Measurements from ENCODE around the gene WNT5B.
A peak's percentile ranks its signal among the peaks of the same experiment; 100 is the strongest.

WNT5B gene

DNA sequence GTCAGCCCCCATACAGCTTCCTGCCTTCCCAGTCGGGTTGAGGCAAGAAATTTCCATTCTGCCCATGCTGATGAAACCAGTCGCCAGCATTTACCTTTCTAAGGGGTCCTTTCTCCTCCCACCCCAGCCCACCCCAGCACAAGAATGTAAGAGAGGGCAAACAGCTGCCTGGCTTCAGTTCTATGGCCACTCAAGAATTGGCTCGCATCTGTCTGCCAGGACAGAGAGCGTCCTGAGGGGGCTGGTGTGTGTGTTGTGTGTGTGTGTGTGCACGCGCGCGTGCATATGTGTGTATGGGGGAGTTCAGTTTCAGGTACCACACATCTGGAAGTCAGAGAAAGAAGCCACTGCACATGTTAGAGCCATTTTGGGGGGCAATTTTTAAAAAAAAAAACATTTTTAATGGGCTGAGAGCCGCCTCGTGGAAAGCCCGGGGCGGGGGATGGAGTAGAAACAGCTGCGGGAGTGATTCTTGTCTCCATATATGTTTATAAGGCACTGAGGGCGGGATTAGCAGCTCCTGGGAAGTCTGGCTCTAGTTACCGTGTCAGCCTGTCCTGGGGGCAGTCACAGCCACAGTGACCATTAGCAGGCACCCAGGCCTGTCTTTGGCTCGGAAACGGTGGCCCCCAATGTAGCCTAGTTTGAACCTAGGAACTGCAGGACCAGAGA lies at the start of gene WNT5B:
Gene WNT5B (plus strand): TSS at position 566 of the 672 bp plus-strand sequence. CDS start 2,124 bp downstream, outside the sequence.
- ATAC-seq: no peak

DNA sequence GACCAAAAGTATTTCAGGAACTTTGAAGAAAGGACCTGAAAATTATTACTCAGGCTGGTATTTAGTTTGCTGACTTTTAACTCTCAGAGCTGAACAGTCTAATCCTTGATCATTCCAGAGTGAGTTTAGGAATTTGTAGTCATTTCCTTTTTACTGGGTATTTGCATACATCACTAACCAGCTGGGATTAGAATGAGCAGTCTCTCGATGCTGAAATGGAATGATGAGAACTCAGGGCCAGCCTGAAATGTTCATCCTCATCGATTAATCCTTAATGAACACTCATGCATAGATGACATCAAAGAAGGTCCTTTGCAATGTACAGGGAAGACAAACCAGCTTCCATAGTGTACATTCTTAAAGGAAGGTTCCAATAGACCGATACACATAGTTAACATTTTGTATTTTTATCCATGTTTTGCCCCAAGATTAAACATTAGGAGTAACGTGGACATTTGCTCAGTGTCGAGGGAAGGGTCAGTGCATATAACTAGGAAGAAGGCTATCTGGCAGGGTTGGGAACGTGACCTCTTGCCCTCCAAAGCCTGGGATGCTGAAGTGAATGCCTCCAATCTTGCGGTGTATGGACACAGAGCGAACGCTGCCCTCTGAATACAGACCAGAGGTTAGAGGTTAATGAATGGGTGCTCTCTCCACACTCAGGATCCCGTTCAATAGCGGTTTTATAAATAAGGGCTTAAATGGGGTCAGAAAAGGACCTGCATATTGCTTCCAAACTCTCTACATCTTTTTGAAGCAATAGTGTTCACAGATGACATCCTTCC lies 49.2 kb upstream of the WNT5B start:
- no peak for ATAC-seq

DNA sequence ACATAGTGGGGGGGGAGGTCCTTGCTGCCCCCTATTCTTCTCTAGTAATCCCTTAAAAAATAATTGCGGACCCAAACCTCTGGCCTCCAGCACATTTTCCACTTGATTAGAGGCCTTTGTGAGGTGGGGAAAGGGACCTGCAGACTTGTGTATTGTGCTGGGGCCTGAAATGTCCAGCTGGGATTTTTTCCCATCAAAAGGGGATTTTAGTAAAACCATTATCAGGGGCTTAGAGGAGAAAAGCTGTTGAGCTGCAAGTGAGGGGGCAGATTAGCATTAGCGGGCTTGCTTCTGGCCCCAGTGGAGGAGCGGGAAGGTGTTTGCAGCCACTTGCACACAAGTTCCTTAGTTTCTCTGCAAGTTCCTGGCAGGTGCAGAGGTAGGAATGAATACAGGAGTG lies 48.5 kb upstream of the WNT5B start:
- ATAC-seq: no peak

DNA sequence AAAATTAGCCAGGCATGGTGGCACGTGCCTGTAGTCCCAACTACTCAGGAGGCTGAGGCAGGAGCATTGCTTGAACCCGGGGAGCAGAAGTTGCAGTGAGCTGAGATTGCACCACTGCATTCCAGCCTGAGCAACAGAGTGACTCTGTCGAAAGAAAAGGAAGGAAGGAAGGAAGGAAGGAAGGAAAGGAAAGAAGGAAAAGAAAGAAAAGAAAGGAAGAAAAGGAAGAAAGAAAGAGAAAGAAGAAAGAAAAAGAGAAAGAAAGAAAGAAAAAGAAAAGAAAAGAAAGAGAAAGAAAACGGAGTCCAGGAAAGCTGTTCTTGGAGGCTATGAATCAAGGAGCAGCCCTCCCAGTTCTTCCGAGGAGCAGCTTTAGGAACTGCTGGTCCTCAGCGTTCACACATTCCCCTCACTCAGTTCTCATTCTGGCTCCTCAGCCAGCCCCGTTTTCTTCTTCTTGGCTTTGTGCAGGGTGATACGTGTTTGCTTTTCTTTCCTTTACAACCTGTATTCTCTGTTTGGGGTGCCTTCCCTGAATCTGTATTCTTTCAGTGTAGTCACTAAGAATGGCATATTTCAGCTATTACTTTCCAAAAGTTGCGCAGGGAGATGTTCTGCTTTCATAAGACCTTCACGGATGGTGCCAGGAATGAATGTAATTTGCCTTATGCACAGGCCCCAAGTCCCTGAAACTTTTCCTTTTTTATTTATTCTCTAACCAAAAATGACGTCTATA lies 46.9 kb upstream of the WNT5B start:
- ATAC-seq: no peak

DNA sequence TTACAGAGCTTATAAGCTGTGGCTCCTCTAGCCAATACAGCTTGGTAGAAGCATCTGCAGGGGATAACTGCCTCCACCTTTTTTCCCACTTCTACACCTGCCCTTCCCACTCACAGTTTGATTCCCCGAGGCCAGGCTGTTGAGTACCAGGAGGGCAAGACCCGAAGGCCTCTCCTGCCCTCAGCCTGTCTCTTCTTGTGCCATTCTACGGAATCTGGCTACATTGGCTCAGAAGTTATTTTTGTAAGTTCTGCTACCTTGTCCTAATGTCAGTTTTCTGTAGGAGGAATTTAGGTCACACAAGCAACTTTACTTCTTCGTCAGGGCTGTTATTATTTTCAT lies 46.4 kb upstream of the WNT5B start:
- no peak for ATAC-seq

DNA sequence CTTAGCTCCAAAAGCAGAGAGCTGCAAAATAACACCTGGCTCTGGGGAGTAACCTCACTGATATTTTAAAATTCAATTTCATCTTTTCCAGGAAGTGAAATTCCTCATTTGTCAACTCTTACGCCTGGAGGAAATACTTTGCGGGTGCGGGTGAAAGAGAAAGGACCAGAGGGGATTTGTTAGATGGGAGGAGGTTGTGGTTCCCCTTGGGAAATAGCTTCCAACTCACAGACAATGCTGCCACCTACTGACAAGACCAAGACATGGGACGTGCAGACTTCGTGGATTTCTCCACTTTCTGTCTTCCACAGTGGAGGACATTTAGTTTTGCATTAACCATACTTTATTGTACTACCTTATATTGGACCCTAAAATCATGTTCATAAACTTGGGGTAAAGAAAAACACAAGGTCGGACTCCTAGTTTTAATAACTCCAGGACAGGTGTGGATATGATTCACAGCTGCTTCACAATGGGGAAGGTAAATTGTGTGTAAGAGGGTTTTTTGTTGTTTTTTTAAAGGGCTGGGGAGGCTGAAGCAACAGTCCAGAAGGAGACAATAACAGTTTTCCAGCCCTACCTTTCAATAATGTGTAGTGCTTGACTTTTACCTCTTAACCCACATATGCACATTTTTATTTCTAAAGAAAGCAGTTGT lies 45.5 kb upstream of the WNT5B start:
- peak; percentile 55 to 77 for ATAC-seq

DNA sequence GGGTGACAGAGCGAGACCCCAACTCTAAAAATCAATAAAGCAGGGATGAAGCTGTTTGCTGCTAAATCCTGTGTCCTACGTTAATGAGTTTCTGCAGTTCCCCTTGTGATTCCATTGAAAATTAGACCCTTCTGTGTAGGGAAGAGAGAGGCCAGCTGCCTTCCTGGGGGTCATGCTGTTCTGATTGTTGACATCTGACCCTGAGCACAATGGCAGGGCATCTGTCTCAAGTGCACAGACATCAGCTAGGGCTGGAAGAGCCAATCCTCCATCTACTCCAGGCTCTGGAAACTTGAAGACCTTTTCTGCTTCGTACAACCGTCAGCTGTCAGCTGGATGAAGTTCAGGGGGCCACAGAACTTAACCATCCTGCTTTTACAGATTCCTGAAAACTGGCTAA lies 44.7 kb upstream of the WNT5B start:
- no peak for ATAC-seq

DNA sequence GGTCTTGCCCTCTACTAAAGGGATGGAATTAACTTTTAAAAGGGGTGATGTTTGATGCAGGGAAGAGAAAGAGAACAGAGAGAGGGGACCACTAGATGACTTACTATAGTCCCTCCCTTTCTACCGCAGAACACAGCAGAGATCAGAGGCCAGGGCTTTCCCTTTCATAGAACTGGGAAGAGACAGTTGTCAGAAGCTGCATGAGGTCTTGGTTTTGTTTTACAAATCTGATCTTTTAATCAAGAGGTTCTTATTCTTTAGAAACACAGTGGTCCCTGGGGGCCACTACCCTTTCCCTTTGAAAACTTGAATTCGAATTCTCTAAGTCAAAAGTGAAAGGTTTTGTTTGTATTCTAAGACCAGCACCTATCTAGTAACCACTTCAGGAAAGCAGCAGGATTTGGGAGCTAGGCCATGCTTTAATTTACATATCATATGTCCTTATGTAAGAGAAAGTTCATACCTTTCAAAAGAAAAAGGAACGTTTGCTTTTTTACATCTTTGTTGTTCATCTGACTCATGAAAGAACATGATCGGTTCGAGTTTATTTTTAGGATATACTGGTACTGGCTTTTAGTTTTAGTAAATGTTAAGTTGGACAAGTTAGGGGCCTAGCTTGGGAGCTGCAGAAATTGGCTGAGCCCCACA lies 41.0 kb upstream of the WNT5B start:
- no peak for ATAC-seq

DNA sequence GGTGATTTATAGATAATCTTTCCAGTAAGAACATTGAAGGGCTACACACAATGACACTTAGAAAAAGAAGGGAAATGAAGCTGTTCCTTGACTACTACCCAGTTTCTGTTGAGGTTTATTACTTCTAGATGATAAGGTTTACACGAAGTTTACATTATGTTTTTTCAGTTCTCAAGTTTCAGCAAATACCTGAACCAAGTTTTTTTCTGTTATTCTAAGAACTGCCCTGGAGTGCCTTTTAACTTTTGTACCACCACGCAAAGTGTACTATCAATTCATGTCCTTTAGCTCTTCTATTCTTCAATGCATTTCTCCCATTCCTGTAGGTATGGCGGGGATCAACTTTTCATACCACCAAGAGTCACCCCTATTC lies 40.5 kb upstream of the WNT5B start:
- ATAC-seq: no peak

DNA sequence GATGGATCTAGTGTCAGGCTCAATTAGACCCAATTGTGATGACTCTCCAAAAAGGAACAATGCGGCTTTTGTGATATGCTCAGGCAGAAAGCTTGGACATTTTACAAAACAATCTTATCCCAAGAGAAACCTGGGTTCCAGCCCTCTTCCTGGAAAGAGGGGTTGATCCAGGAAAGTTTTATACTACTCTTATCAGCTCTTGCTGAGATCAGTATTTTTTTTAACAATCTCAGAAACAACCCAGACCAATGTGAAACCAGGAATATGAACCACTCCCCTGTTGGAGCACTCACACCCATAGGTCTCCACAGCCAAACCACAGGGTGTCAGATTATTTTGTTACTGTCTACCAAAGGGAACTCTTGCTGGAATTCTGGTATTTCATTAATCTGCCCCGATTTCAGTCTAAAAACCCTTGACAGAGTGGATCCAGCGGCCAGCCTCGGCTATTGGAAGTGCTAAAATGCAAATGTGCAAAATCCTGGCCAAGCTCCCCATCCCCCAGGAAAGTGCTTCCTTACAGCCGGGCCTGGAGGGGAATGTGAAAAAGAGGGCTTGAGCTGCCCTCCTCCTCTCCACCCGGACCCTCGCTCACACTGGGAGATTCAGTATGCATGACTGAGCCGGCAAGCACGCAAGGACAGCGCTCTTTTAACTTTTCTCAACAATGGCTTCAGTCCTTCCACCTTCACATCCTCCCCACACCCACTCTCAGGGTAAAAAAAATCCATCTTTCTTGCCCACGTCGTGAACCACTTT lies 38.6 kb upstream of the WNT5B start:
- ATAC-seq: no peak

DNA sequence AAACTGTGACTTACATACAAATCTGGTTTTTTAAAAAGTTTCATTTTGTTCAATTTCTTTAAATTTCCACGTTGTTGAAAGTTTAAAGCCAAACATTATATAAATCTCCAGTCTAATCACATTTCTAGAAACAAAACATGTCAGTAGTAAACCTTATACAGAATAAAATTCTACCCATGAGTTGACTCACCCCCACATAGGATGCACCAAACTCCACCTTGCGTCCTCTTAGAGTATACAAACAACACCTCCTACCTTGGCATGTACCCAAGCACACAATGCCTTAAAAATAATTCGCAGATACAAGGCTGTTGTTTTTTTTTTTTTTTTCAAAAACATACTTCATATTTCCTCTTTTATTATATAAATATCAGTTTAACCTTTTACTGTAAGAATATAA lies 38.0 kb upstream of the WNT5B start:
- peak in 1 of 2 donors; percentile 24 for ATAC-seq

DNA sequence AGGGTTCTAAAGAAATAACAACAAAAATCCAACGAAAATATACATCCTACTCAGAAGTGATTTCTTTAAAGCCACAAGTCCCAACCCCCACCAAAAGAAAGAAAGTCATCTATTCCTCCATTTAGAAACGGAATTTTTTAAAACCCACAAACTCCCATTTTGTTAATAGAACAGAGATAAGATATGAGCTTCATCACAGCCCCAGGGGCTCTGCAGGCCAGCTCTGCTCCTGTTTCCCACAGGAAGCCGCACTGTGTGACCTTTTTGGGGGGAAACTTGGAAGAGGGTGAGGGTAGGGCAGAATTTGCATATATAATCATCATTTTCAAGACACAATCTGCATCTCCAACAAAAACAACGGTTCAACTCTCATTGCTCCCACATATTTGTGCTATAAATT lies 37.5 kb upstream of the WNT5B start:
- ATAC-seq: no peak

DNA sequence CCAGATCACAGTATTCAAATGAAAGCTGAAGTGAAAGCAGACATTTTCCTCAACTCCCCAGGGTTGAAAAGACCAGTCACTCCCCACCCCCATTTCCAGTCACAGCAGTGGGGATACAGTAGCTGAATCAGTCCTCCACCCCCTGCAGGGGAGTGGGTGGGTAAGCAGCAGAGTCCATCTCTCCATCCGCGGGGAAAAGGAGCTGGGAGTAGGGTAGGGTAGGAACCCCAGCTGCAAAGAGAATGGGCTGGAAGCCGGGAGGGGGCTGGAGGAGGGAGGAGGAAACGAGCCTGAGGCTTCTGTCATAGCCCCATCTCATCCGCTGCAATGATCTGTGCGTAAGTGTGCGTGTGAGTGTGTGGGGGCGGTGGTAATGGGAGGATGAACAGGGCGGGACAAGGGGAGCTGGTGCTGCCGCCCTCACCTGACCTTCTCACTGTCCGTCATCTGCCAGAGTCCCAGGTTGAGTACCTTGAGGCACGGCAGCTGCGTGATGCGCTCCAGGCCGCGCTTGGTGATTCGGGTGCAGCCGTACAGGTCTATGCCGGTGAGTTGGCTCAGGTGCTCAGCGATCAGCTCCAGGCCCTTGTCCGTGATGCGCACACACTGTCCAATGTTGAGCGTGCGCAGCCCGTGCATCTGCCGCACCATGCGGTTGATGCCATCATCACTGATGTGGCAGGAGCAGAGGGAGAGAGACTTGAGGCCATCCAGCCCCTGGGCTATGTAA lies 36.4 kb upstream of the WNT5B start:
- peak; percentile 42 to 44 for ATAC-seq

DNA sequence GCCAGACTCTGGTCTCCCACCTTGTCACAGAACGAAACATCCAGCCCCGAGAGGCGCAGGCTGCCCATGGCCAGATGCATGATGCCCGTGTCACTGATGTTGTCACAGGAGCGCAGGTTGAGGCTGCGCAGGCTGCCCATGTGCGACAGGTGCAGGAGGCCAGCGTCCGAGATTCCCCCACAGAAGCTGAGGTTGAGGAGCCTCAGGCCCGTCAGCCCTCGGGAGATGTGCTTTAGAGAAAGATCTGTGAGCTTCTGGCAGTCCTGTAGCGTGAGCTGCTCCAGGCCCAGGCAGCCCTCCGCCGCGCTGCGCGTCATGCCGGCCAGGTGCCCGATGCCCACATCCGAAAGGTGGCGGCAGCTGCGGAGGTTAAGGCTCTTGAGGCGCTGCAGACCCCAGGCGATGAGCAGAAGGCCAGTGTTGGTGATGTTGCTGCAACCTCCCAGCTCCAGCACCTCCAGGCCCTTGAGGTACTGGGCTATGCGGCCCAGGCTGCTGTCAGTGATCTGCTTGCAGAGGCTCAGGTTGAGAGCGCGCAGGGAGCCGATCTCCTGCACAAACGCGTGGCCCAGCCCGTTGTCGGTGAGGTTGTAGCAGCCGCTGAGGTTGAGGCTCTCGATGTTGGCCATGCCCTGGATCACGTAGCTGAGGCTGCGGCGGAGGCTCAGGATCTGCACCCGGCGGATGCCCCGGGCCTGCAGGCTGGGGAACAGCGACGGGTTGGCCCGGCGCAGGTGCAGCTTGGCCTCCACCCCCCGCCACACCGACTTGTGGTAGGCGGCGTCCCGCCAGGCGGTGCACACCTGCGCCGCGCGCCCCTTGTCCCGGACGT lies 35.6 kb upstream of the WNT5B start:
- ATAC-seq: peak; percentile 4 to 9

DNA sequence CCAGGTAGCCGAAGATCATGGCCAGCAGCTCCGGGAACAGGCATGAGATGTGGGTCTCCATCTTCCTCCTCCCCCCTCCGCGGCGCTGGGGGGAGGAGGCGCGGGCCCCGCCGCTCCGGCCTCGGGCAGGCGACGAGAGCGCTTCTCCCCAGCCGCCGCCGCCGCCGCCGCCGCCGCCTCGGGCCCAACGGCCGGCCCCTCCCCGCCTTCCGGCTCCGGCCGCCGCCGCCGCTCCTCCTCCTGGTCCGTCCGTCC lies 35.1 kb upstream of the WNT5B start:
- ATAC-seq: no peak

DNA sequence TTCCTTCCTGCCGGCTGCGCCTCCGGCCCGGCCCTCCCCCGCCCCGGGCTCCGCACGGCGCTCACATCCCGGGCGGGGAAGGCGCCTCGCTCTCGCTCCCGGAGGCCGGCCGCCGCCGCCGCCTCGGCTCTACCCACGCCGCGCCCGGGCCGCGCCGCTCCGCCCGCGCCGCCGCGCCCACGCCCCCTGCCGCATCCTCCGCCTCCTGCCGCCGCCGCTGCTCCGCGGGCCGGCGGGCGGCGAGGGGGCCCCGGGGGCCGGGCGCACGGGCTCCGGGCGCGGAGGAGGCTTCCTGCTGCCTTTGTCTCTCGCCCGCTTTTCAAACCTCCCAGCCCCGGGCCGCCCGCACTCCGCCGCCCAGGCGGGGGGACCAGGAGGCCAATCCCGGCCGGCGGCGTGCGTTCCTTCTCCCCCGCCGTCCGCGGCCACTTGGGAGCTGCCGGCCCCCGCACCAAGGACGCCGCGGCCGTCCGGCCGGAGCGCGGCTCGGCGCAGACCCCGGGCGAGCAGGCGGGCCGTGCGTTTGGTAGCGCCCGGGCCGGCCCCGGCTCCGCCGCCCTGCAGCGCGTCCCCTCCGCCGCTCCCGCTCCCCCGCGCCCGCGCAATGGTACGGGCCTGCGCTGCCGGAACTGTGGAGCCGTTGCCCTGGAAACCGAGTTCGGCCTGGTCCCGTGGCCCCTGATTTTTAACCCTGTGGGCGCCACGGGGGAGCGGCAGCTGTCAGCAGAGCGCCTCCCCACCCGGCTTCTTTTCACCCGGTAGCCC lies 34.6 kb upstream of the WNT5B start, which contains the start of gene FBXL14:
Gene FBXL14 (minus strand): TSS at position 321 of the 765 bp plus-strand sequence. CDS start 515 bp downstream, outside the sequence.
- ATAC-seq: peak; percentile 74 to 78

DNA sequence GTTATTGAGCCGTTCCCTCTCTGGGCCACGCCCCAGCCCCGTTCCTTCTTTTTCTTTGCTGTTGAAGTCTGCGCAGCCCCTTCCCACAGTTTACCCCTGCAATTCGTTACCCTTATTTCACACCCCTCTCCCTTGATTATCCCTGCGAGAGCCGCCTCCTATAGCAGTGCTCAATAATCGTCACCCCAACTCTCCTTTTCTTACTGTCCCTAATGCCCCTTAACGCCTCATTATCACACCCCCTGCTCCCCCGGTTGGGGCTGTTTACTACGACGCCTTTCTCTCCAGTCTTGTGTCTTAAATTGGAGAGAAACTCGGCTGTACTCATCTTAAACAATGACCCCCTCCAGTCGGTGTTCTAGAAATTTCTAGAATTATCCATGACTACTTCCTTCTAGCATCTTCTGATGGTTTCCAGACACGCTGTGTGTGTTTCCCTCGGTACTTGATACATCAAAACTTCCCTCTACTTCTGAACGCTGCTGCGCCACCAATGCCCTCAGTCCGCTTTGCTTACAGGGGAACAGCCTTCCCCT lies 33.9 kb upstream of the WNT5B start:
- no peak for ATAC-seq

DNA sequence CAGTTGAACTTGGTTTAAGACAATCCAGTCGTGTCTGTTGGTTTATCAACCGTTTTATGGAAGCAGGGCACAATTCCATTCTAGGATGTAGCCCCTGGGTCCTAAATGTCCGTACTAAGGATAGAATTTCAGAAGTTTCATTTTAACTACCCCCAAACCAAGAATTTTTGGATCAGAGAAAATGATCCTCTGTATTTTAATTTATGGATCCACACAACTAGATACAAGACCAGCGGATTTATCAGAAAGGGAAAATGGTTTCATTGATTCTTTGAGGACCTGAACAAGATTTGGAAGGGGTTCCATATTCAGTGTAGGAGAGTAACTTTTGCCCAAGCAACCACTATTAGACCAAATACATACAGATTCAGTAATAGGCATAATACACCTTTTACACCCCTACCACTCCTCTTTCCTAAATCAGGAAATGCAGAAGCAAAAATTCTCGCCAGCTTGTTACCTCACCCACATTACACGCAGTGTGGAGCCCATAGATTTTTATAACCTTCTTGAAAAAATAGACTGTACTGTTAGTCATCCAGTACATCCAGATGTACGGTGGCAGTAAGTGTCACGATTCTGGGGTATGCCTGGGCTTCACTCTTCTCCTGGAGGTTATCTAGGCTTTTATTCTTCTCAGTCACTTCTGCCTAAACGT lies 33.2 kb upstream of the WNT5B start:
- ATAC-seq: no peak

DNA sequence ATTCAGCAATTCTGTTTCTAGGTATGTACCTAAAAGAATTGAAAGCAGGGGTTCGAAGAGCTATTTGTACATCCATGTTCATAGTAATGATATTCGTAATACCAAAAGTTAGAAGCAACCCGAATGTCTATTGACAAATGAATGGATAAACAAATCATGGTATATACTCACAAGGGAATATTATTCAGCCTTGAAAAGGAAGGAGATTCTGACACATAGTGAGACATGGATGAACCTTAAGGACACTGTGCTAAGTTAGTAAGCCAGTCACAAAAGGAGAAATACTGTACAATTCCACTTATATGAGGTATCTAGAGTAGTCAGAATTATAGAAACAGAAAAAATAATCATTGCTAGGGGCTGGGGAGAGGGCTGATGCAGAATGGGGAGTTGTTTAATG lies 30.3 kb upstream of the WNT5B start:
- ATAC-seq: no peak
